Suprapubic skin (tissue), 4 donors: ENCODE data around the gene HPX.

ENCODE experiments used
- CTCF ChIP-seq, 2 donors: fragments of 200-600 bp in 1 of 2; fragments of 450-650 bp in 1 of 2; sonication (generic) in 1 of 2; IDR thresholded peaks; one replicate each; pipeline ENCODE4 v1.5.1; 2016 to 2019; ENCODE audit warnings: antibody characterized with exemption in 2 of 2, mild to moderate bottlenecking in 1 of 2, moderate library complexity in 1 of 2
- EP300 ChIP-seq: sonication (generic); formaldehyde crosslinking; IDR thresholded peaks from one replicate; pipeline ENCODE4 v1.6.1; 2017; ENCODE audit warnings: antibody characterized with exemption
- POLR2A ChIP-seq, 2 donors: fragments of 450-650 bp; IDR thresholded peaks; one replicate each; pipeline ENCODE4 v1.6.1; 2017; ENCODE audit warnings: antibody characterized with exemption in 2 of 2, mild to moderate bottlenecking in 2 of 2, moderate library complexity in 2 of 2
- POLR2AphosphoS5 ChIP-seq, 3 donors: sonication (generic); formaldehyde crosslinking; IDR thresholded peaks; one replicate each; pipeline ENCODE4 v1.6.1; 2017; ENCODE audit warnings: antibody characterized with exemption in 3 of 3

GRCh38 chr11:6417907-6418556, 22.8 kb downstream of the HPX start:
- TF ChIP-seq EP300 (no peak), POLR2AphosphoS5 (IDR thresholded peaks at IDR 0.05) (no peak), CTCF (IDR thresholded peaks at IDR 0.05) (no peak), POLR2A (IDR thresholded peaks at IDR 0.05) (no peak)
